NCI-H1417 treated with DMSO at 0.1 percent for 48 hours (cell line): ENCODE results near the gene HSPE1.
"Not testable (repeated sequence)": the region's sequence is repeated elsewhere in the genome, so short reads cannot be mapped to it uniquely, and the experiment has no call there.

Experiments
- DNase-seq: peaks from one replicate; lab custom pipeline; 2025; lab: John Stamatoyannopoulos, UW

HSPE1 gene

DNA sequence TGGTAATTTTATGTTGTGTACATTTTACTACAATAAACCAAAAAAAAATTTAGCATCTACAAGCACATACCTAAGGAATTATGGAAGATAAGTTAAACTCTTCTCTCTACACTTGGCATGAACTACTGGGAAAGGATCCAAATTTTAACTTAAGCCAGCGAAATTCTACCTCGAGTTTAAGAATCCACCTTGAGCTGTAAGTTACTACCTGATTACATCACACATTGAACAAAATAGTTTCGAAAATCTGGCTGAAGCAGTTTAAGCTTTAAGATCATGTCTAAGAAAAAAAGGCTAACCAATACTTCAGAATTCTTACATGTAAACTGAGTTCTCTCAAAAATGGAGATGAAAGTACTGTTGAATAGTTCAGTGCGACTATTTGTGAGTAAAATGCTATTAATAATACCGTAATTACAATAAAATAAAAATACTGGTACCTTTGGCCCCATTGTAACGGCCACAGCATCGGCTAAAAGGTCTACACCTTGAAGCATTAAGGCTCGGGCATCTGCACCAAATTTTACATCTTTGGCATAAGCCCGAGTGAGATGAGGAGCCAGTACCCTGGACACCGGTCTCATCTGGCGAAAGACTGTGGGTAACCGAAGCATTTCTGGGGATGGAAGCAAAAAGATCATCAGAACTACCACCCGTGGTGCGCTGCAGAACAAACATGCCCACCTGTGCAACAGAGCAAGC lies 1.8 kb upstream of the HSPE1 start:
- no peak for DNase-seq

DNA sequence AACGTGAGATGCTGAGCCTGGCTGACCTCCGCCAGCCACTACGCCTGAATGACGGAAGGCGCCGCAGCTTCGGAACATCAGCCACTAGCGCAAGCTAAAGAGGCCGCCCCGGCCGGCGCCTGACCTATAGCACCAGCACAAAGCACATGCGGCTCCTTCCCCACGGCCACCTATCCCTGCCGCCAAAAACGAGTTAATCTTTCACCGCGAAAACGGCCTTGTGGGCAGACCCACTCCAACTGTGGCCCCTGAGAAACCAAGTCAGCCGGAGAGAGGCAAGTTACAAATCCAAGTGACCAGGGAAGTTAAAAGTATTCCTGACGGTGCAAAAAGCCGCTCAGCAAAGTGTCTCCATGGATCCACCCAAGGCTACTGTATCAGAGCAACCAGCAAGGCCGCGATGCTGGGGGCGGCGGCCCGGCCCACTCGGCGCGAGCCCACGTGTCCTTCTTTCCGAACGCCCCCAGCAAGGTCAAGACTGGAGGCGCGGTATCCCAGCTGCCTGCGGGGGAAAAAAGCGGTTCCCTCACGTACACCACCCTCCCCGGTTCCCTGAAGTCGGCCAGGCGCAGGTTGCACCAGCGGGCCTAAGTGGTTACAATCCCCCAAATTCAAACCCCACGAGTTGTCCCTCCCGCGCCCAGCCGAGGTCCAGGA lies 1.1 kb upstream of the HSPE1 start:
- DNase-seq: no peak

DNA sequence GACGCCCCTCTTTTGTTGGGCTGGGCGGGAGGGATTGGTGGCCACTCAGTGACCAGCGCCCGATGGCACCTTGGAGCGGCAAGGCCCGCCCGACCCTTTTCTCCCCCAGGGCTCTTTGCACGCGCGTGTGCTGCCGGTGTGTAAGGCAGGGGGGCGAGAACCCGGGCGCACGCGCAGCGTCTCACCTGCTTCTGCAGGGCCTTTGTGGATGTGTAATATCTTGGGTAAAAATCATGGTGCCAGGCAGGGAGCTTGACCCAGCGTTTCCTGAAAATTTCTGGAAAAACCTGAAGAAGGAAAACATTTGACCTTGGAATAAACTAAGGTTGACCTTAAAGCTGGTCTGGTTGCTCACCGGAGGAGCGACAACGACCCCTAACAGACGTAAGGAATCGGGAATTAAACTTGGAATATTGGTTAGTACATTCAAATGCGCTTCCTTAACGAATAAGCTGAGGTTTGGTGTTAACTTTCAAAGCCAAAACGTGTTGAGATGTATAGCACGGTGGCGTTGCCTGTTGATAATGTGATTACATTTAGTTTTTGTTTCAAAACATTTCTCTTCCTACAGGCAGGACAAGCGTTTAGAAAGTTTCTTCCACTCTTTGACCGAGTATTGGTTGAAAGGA lies 438 bp downstream of the HSPE1 start:
- no peak for DNase-seq

DNA sequence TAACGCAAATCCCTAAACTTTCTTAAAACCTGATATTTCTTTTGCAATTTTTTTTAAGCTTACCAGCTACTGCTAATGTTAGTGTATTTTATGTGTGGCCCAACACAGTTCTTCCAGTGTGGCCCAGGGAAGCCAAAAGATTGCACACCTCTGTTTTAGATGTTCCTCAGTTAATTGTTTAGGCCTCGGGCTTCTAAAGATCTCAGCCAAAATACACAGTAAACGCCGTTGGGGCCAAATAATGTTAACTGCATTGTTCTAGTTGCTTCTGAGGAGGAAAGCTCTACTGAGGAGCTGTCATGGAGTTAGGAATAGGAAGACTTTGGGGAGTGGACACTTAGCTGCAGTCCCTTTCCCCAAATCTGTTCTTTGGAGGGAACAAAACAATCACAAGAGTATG lies 2.0 kb downstream of the HSPE1 start:
- no peak for DNase-seq

DNA sequence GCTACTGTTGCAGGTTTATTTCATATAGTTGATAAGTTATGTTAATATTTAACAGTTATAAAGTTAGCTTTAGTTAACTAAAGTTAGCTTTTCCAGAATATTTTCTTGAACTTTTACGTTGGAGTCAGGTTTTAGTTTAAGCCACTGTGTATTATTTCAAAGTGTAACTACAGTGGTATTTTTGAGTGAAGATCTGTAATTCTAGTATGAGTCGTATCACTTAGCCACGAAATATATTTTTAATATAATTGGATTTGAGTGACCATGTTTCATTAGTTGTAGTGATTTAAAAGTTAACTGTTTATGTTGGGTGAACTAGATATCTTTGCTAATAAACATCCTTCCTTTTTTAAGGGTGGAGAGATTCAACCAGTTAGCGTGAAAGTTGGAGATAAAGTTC lies 2.5 kb downstream of the HSPE1 start:
- DNase-seq: no peak

DNA sequence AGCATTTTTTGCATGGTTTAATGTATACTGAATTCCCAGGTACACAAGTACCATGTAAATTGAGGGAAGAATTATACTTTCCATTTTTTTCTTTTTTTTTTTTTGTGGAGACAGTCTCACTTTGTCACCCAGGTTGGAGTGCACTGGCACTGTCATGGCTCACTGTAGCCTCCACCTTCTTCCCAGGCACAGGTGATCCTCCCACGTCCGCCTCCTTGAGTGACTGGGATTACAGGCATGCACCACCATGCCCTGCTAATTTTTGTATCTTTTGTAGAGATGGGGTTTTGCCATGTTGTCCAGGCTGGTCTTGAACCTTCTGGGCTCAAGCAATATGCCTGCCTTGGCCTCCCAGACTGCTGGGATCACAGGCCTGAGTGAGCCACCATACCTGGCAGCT lies 3.8 kb downstream of the HSPE1 start:
- DNase-seq: no peak

DNA sequence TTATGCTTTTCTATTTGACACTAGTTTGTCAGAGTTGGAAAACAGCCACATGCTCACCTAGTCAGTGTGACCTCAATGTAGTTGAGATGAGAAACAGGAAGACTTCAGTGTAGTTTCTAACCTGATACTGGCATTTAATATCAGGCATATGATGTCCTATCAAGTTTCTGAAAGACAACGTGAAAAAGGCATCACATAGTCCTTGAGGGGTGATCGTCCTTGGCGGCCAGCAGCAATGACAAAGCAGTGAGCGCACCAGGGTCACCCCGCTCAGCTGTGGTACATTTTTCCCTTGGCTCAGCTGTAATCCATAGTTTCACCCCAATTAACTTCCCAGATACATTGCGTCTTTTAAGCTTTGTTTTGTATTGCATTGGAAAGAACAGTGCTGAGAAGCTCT lies 4.3 kb downstream of the HSPE1 start:
- no peak for DNase-seq

DNA sequence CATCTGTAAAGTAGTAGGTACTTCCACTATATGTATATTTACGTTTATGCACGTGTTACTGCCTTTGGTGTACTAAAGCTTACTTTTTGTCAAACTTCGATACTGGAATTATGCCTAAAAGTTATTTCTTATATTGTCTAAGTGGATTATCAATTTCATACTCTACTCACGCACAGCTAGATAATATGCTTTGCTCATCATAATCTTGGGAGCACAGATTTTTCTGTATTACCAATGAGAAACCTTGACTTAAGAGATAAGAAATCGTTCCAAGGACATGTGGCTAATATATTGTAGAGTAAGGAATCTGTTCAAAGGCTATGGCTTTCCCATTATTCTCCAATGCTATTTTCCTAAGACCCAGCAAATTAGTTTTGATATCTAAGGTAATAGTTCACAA lies 6.5 kb downstream of the HSPE1 start:
- no peak for DNase-seq

DNA sequence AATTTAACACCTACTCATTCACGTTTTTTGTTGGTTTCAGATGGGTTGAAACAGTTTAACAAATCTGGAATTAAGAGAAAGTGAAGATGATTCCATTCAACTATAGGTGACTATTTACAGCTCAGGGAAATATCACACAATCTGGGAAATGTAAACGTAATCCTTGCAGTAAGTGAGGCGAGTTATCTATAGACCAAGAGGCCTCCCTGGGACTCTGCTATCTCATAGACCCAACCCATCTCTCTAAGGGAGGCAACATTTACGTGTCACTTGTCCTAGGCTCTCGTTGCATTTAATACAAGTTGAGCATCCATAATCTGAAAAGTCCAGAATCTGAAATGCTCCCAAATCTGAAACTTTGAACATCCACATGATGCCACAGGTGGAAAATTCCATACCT lies 13.7 kb downstream of the HSPE1 start:
- DNase-seq: no peak

DNA sequence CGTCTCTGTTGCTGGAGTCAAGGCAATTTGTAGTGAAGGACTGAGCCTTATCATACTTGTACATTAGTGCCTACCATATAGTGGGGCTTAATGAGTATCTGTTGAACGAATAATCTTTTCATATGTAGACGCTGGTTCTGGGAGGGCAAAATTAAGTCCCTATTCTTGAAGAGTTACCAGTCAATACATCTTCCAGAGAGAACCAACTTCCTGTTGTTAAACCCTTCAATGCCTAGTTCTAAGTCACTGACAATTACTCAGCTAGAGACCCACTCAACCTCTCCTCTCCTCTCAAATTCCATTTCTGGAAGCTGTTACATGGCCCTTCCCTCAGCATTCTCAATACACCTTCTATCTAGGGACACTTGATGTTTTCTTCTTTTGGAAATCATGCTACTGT lies 14.6 kb downstream of the HSPE1 start:
- no peak for DNase-seq

DNA sequence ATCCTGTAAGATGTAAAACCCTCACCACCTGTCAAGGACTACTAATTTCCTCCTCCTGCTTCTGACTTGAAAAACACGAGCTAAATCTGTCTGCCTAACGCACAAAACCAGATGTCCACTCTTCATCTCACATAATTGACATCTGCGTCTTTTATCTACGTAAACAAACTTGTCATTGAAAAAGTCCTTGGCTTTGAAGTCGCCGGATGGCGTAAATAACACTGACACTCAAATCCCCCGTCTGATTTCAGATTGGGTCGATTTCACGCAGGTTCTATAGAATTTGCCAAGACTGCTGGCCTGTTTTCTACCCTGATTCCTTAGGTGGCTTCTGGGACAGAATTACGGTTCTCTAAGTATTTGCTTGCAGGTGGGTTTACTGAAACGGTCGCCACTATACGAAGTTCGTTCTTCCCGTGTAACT lies 15.1 kb downstream of the HSPE1 start:
- no peak for DNase-seq

DNA sequence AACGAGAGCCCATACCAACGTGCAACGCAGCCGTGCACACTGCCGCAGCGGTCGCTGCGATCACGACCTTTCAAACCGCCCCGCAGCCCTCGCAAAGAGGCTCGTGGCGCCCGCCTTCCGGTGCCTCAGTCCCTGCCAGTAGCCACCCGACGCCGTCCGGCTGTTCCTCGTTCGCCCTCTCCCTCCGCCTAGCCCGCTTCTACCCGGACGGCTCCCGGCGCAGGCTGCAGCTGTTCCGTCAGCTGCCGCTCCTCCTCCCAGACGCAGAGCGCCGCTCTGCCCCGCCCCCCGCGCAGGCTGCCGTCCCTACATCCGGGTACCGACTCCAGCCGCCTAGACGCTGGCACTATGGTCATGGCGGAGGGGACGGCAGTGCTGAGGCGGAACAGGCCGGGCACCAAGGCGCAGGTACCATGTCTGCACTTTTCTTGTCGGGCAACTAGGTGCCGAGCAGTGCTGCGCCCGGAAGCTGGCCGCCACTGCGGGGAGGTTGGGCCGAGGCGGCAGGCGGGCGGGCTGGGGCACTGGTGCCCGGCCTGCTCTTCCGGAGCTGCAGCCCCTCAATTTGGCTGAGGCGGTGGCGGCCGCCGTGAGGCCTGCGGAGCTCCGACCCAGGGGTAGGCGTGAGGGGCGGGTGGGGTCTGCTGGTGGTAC lies 15.7 kb downstream of the HSPE1 start, which contains the start of gene MOB4:
TSS of gene MOB4 (plus strand) at position 328 of the 654 bp plus-strand sequence. CDS start at position 349, 21 bp downstream.
- DNase-seq: peak; percentile 74

DNA sequence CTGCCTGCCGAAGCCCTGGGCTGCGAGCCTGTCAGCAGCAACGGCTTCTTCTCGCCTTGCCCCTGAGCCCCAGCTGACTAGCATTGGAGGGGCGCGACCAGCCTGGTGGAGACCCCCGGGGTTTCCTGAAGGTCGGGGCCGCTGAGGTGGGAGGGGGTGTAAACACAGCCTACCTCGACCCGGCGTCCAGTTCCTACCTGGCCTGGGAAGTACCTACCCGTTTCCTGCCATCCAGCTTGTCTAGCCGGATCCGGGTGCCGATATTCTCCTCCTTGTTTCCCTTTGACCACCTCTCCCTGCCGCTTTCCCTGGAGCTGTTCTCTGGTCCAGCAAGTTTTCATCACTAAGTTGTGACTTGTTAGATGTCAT lies 16.2 kb downstream of the HSPE1 start:
- DNase-seq: no peak

DNA sequence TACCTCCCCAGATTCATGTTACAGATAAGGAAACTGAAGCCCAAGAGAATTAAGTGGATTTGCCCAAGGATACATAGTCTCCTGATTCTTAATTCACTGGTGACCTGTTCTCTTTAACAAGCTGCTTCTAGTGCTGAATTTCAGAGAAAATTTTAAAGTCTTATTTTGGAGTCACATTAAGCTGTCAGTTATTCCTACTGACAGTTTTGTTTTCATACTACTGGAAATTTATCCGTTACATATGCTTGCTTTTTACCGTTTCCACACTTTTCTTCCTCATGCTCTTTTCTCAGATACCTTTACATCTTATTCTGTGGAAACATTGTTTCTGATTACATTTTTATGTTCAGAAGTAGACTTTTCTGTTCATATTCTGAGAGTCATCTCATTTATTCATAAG lies 17.0 kb downstream of the HSPE1 start:
- DNase-seq: no peak

DNA sequence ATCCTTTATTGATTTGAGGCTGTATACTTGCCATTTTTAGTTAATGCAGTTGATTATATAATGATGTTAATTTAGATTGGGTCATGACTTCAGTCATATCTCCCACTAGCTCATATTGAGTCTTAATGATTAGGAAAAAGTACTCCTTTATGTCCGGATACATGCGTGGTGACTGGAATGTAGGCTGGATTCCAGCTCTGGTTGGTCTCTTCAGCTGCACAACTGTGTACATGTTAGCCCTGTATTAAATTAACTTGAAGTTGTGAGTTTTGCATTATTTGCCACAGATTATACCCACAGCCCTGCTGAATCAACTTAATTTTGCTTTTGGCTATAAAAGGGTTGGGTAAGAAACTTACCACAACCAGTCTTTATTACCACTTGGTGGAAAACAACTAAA lies 38.2 kb downstream of the HSPE1 start:
- DNase-seq: no peak

DNA sequence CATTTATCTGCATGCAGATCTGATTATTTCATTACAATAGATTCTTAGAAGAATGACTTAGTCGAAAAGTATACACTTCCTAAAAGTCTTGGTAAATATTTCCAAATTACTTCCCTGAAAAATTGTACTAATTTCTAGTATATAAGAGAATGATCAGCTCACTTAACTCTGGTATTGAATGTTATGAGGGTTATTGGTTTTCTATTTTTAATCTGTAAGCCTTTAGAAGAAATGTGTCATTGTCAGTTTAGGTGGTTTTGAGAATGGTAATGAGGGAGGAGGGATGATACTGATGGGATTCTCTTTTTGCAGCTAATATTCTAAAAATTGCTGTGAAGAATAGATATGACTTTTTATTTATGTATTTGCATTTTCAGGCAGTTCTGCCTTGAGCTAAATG lies 39.6 kb downstream of the HSPE1 start:
- DNase-seq: no peak

DNA sequence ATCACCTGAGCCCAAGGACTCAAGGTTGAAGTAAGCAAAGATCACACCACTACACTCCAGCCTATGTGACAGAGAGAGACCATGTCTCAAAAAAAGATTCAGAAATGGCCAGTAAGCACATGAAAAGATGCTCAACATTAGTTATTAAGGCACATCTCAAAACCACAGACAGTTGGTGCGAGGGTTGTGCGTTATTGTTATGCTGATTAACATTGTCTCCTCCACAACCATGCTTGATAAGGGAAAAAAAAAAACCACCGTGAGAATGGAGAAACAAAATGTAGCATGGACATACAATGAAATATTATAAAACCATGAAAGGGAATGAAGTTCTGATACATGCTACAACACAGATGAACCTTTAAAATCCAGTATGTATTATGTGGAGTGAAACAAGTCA lies 43.0 kb downstream of the HSPE1 start:
- no peak for DNase-seq

DNA sequence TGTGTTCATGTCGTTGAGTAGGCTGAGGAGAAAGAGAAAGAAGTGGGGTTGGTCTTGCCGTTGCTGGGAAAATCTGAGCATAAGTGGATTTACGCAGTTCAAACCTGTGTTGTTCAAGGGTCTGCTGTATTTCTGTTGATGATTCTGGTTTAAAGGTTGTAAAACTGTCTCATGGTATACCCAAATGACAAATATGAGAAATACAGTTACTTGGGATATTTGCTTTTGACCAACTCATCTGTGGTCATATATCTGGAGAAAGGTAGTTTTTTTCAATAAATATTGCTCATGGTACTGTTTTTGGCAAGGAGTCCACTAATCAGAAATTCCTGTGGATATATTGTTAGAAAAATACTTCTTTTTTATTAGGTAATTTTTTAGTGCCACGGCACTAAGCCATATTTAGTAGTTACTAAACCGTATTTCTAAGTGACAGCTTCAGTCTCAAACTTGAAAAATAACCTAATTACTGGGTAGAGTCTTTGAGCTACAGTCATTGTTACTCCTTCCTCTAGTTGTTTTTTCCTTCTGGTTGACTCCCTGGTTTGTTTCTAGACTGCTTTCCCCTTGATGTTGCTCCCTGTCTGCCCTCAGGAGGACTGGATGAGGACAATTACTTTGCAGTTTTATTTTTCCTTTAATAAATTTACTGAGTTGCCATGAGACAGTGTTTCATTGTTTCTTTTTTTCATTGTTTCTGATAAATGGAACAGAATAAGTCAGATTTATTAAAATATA lies 47.2 kb downstream of the HSPE1 start:
- no peak for DNase-seq

DNA sequence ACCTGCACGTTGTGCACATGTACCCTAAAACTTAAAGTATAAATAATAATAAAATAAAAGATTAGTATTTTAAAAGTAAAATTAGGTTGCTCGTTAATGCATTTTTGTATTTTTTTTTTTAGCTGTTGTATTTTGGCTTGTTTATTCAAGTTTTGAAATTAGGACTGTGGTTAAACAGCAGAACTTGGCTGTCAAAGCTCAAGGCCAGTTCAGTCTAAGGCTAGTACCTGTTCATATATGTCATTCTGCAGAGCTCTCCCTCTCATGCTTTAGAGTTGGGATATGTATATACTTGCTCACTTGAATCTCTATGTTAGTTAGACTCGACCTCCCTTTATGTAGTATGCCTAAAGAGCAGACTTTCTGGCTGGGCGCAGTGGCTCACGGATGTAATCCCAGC lies 48.4 kb downstream of the HSPE1 start:
- DNase-seq: no peak

DNA sequence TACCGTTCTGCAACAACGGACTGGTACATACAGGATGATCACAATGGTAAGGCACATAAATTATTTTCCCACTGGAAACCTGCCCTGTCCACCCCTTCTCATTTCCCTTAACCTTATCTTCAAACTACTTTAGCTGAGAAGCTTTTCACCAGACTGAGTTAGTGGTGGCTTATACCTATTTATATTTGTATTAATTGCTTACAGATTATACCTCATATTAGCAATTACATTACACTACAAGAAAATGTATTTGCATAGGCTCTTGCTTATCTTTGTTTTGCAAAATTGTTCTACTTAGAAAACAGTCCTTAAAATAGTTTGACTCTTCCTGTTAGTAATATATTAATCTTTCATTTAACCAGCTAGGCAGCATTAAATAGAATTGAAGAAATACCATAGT lies 51.1 kb downstream of the HSPE1 start:
- not testable (repeated sequence) for DNase-seq
